Trophoblast cell (in vitro differentiated cells and primary cell): ENCODE measurements around the gene ARHGAP25.
A peak's percentile ranks its signal among the peaks of the same experiment; 100 is the strongest.

Experiments used
- DNase-seq, 2 donors: peaks; one replicate each; pipeline ENCODE4 v3.0.0-alpha.2; 2016
- H2AFZ ChIP-seq: 2 replicates; pipeline ENCODE4 v1.6.1; 2013; ENCODE audit warnings: low read length, moderate library complexity, mild to moderate bottlenecking; ENCODE audit not compliant: insufficient read depth, poor library complexity
- H2AK5ac ChIP-seq: 2 replicates; pipeline ENCODE4 v1.6.1; 2013; ENCODE audit warnings: mild to moderate bottlenecking, low read length
- H2BK120ac ChIP-seq: 2 replicates; pipeline ENCODE4 v1.6.1; 2013; ENCODE audit warnings: low read length, mild to moderate bottlenecking, moderate library complexity; ENCODE audit not compliant: insufficient read depth, poor library complexity
- H2BK12ac ChIP-seq: 2 replicates; pipeline ENCODE4 v1.6.1; 2013; ENCODE audit warnings: mild to moderate bottlenecking, low read length, moderate library complexity
- H2BK5ac ChIP-seq: 2 replicates; pipeline ENCODE4 v1.6.1; 2013; ENCODE audit warnings: low read length, low read depth, moderate library complexity, mild to moderate bottlenecking; ENCODE audit not compliant: poor library complexity
- H3K14ac ChIP-seq: 2 replicates; pipeline ENCODE4 v1.6.1; 2013; ENCODE audit warnings: mild to moderate bottlenecking, low read length
- H3K18ac ChIP-seq: 2 replicates; pipeline ENCODE4 v1.6.1; 2013; ENCODE audit warnings: mild to moderate bottlenecking, low read length
- H3K23ac ChIP-seq: 2 replicates; pipeline ENCODE4 v1.6.1; 2013; ENCODE audit warnings: low read length
- H3K27ac ChIP-seq: 2 replicates; pipeline ENCODE4 v1.5.1; 2013; ENCODE audit warnings: low read depth, mild to moderate bottlenecking, inconsistent platforms, low read length, moderate library complexity
- H3K27me3 ChIP-seq: 2 replicates; pipeline ENCODE4 v1.6.1; 2013; ENCODE audit warnings: inconsistent platforms, mild to moderate bottlenecking, low read length, moderate library complexity; ENCODE audit not compliant: insufficient read depth
- H3K36me3 ChIP-seq, 2 experiments: 1 replicate in 1 of 2; 2 replicates in 1 of 2; pipeline ENCODE4 v1.6.1; 2013; ENCODE audit warnings: low read length in 2 of 2, mild to moderate bottlenecking in 2 of 2, moderate library complexity in 1 of 2; ENCODE audit not compliant: insufficient read depth in 2 of 2, control insufficient read depth in 1 of 2
- H3K4ac ChIP-seq: 2 replicates; pipeline ENCODE4 v1.6.1; 2013; ENCODE audit warnings: low read depth, mild to moderate bottlenecking, low read length, moderate library complexity
- H3K4me1 ChIP-seq, 2 experiments: 1 replicate in 1 of 2; 2 replicates in 1 of 2; pipeline ENCODE4 v1.6.1; 2013; ENCODE audit warnings: low read length in 2 of 2, mild to moderate bottlenecking in 2 of 2, moderate library complexity in 1 of 2; ENCODE audit not compliant: insufficient read depth in 2 of 2, control insufficient read depth in 1 of 2
- H3K4me2 ChIP-seq: 2 replicates; pipeline ENCODE4 v1.6.1; 2013; ENCODE audit warnings: inconsistent platforms, mild to moderate bottlenecking, low read length, moderate library complexity
- H3K4me3 ChIP-seq: 2 replicates; pipeline ENCODE4 v1.5.1; 2013; ENCODE audit warnings: mild to moderate bottlenecking, low read depth, low read length, inconsistent platforms
- H3K79me1 ChIP-seq: one replicate; pipeline ENCODE4 v1.6.1; 2013; ENCODE audit warnings: low read length
- H3K79me2 ChIP-seq: 2 replicates; pipeline ENCODE4 v1.6.1; 2013; ENCODE audit warnings: low read length, mild to moderate bottlenecking; ENCODE audit not compliant: control insufficient read depth, insufficient read depth, poor library complexity
- H3K9ac ChIP-seq: 2 replicates; pipeline ENCODE4 v1.6.1; 2013; ENCODE audit warnings: mild to moderate bottlenecking, low read length
- H3K9me3 ChIP-seq: 2 replicates; pipeline ENCODE4 v1.6.1; 2013; ENCODE audit warnings: low read depth, mild to moderate bottlenecking, control low read depth, inconsistent platforms, low read length; ENCODE audit not compliant: insufficient read depth
- H4K12ac ChIP-seq: 2 replicates; pipeline ENCODE4 v1.6.1; 2013; ENCODE audit warnings: low read depth, mild to moderate bottlenecking, low read length, moderate library complexity
- H4K8ac ChIP-seq: 2 replicates; pipeline ENCODE4 v1.6.1; 2013; ENCODE audit warnings: low read depth, mild to moderate bottlenecking, low read length, moderate library complexity
- H4K91ac ChIP-seq: one replicate; pipeline ENCODE4 v1.6.1; 2013; ENCODE audit warnings: low read depth, mild to moderate bottlenecking, low read length, moderate library complexity
- WGBS: extraction: QIAGEN DNeasy Blood & Tissue Kit; methylation state at CpG from one replicate; pipeline ENCODE4 v1.1.7; 2013; ENCODE audit warnings: missing lambda C conversion rate; ENCODE audit not compliant: insufficient read length, insufficient coverage; ENCODE audit errors: extremely low coverage; 5-methylcytosine and 5-hydroxymethylcytosine counted together

The ARHGAP25 gene

GRCh38 chr2:68831686-68832232 lies 97.1 kb downstream of the ARHGAP25 start:
- H3K4me1 ChIP-seq = peaks cover 0 to 4% of the 10 kb centered on the region in 2 experiments
- WGBS = no CpG with 5 or more reads among the region's 3 CpGs

GRCh38 chr2:68832233-68832869 lies 97.7 kb downstream of the ARHGAP25 start:
- Histone ChIP-seq H3K23ac (no peak overlapping the region), H2AFZ (no peak overlapping the region), H3K36me3 (no peaks in the 10 kb centered on the region), H3K4me1 (peaks cover 0 to 4% of the 10 kb centered on the region in 2 experiments), H3K9ac (no peak overlapping the region), H3K14ac (no peak overlapping the region), H4K12ac (no peak overlapping the region), H2BK120ac (no peak overlapping the region), H3K4me3 (no peak overlapping the region), H3K79me1 (no peaks in the 10 kb centered on the region), H3K4ac (no peak overlapping the region), H3K79me2 (no peaks in the 10 kb centered on the region), H2BK5ac (no peak overlapping the region), H3K4me2 (no peak overlapping the region), H4K91ac (no peak overlapping the region), H3K27me3 (no peaks in the 10 kb centered on the region), H2AK5ac (no peak overlapping the region), H4K8ac (no peak overlapping the region), H3K18ac (no peak overlapping the region), H2BK12ac (no peak overlapping the region), H3K9me3 (peaks cover 2% of the 10 kb centered on the region), H3K27ac (no peak overlapping the region)
- DNase-seq = peak; percentile 47 to 53
- no CpG with 5 or more reads among the region's 8 CpGs for WGBS

More at GRCh38 chr2:68831686-68832232, 97.1 kb downstream of the ARHGAP25 start:
- Histone ChIP-seq H3K4ac (no peak overlapping the region), H4K91ac (no peak overlapping the region), H3K27me3 (no peaks in the 10 kb centered on the region), H2BK12ac (no peak overlapping the region), H3K23ac (no peak overlapping the region), H3K27ac (no peak overlapping the region), H3K4me2 (no peak overlapping the region), H3K4me3 (no peak overlapping the region), H4K12ac (no peak overlapping the region), H3K79me2 (no peaks in the 10 kb centered on the region), H3K14ac (no peak overlapping the region), H3K18ac (no peak overlapping the region), H3K36me3 (no peaks in the 10 kb centered on the region), H3K9ac (no peak overlapping the region), H4K8ac (no peak overlapping the region), H3K79me1 (no peaks in the 10 kb centered on the region), H2AK5ac (no peak overlapping the region), H2AFZ (no peak overlapping the region), H2BK5ac (no peak overlapping the region), H3K9me3 (no peaks in the 10 kb centered on the region), H2BK120ac (no peak overlapping the region)
- DNase-seq = no peak

GRCh38 chr2:68833162-68833561 lies 98.6 kb downstream of the ARHGAP25 start:
- Histone ChIP-seq H3K4me3 (no peak overlapping the region), H3K9ac (no peak overlapping the region), H2BK5ac (no peak overlapping the region), H3K4me1 (peaks cover 0 to 4% of the 10 kb centered on the region in 2 experiments), H3K14ac (no peak overlapping the region), H2AK5ac (no peak overlapping the region), H3K4ac (no peak overlapping the region), H2AFZ (no peak overlapping the region), H2BK120ac (no peak overlapping the region), H3K27ac (no peak overlapping the region), H3K4me2 (no peak overlapping the region), H4K8ac (no peak overlapping the region), H3K79me2 (no peaks in the 10 kb centered on the region), H3K79me1 (no peaks in the 10 kb centered on the region), H3K18ac (no peak overlapping the region), H4K12ac (no peak overlapping the region), H3K23ac (no peak overlapping the region), H3K27me3 (no peaks in the 10 kb centered on the region), H3K36me3 (no peaks in the 10 kb centered on the region), H3K9me3 (peaks cover 2% of the 10 kb centered on the region), H4K91ac (no peak overlapping the region), H2BK12ac (no peak overlapping the region)
- no CpG with 5 or more reads among the region's 2 CpGs for WGBS
- no peak for DNase-seq

GRCh38 chr2:68834737-68835376 lies 100.2 kb downstream of the ARHGAP25 start:
- Histone ChIP-seq H2BK120ac (no peak overlapping the region), H3K23ac (no peak overlapping the region), H3K27ac (no peak overlapping the region), H3K4me1 (no peaks in the 10 kb centered on the region), H3K18ac (no peak overlapping the region), H3K14ac (no peak overlapping the region), H4K8ac (no peak overlapping the region), H4K12ac (no peak overlapping the region), H3K27me3 (no peaks in the 10 kb centered on the region), H3K9me3 (peaks cover 6% of the 10 kb centered on the region), H3K36me3 (no peaks in the 10 kb centered on the region), H3K79me1 (no peaks in the 10 kb centered on the region), H2AK5ac (no peak overlapping the region), H3K4ac (no peak overlapping the region), H3K9ac (no peak overlapping the region), H4K91ac (no peak overlapping the region), H2BK5ac (no peak overlapping the region), H3K4me2 (no peak overlapping the region), H3K79me2 (no peaks in the 10 kb centered on the region), H2AFZ (no peak overlapping the region), H3K4me3 (no peak overlapping the region), H2BK12ac (no peak overlapping the region)
- no CpG with 5 or more reads among the region's 6 CpGs for WGBS
- DNase-seq = peak in 1 of 2 donors; percentile 13
